SK-N-SH treated with all-trans-retinoic acid at 6 μM for 48 hours (cell line): ENCODE data around the gene PRDM15.

Experiments used
- ARNTL ChIP-seq: fragments of 450-650 bp; formaldehyde crosslinking; IDR thresholded peaks from 2 replicates; pipeline ENCODE4 v1.5.0; 2020; ENCODE audit warnings: low read depth, mild to moderate bottlenecking, moderate library complexity, borderline replicate concordance
- BACH2 ChIP-seq: fragments of 250-450 bp; sonication (Bioruptor Pico); IDR thresholded peaks from 2 replicates; pipeline ENCODE4 v1.9.0; 2021; ENCODE audit warnings: mild to moderate bottlenecking, borderline replicate concordance
- ISL1 ChIP-seq: fragments of 250-450 bp; sonication (Bioruptor Pico); IDR thresholded peaks from 2 replicates; pipeline ENCODE4 v2.1.2; 2022; ENCODE audit warnings: mild to moderate bottlenecking, moderate library complexity
- PPARA ChIP-seq: fragments of 250-450 bp; sonication (Bioruptor Pico); IDR thresholded peaks from 2 replicates; pipeline ENCODE4 v1.5.0; 2020; ENCODE audit warnings: mild to moderate bottlenecking, borderline replicate concordance
- RARB ChIP-seq: fragments of 250-450 bp; sonication (Bioruptor Pico); IDR thresholded peaks from 2 replicates; pipeline ENCODE4 v1.8.0; 2021; ENCODE audit warnings: mild to moderate bottlenecking, moderate library complexity
- ZNF70 ChIP-seq: fragments of 450-650 bp; formaldehyde crosslinking; IDR thresholded peaks from 2 replicates; pipeline ENCODE4 v1.5.0; 2020; ENCODE audit warnings: mild to moderate bottlenecking, moderate library complexity
- ZNF8 ChIP-seq: fragments of 450-650 bp; formaldehyde crosslinking; IDR thresholded peaks from 2 replicates; pipeline ENCODE4 v1.5.0; 2020; ENCODE audit warnings: mild to moderate bottlenecking, moderate library complexity
- TF ChIP-seq, protein P1 (sequence below): fragments of 250-450 bp; sonication (Bioruptor Pico); IDR thresholded peaks from 2 replicates; pipeline ENCODE4 v1.8.0; 2020; ENCODE audit warnings: mild to moderate bottlenecking, moderate library complexity, borderline replicate concordance
- TF ChIP-seq, protein P2 (sequence below): fragments of 250-450 bp; sonication (Bioruptor Pico); IDR thresholded peaks from 2 replicates; pipeline ENCODE4 v1.5.1; 2021; ENCODE audit warnings: mild to moderate bottlenecking, moderate library complexity
- TF ChIP-seq, protein P3 (sequence below): fragments of 250-450 bp; sonication (Bioruptor Pico); IDR thresholded peaks from 2 replicates; pipeline ENCODE4 v1.5.1; 2020; ENCODE audit warnings: low read depth, mild to moderate bottlenecking, moderate library complexity

DNA sequence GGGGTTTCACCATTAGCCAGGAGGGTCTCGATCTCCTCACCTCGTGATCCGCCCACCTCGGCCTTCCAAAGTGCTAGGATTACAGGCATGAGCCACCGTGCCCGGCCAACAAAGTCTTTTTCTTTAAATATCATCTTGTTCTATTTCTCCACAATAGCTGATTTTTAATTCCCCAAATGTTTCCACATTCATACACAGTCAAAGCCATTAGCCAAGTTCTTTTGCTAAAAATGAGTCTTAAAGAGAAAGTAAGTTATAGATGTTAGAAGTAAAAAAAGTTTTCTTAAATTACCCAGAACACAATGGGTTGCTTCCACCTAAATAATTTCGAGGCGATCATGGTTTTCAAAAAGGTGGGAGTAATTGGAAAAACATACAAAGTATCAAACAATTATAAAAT lies 44.0 kb upstream of the PRDM15 start:
- TF ChIP-seq ZNF70 (CRISPR knock-in tag), result no peak
- TF ChIP-seq, protein P1, sequence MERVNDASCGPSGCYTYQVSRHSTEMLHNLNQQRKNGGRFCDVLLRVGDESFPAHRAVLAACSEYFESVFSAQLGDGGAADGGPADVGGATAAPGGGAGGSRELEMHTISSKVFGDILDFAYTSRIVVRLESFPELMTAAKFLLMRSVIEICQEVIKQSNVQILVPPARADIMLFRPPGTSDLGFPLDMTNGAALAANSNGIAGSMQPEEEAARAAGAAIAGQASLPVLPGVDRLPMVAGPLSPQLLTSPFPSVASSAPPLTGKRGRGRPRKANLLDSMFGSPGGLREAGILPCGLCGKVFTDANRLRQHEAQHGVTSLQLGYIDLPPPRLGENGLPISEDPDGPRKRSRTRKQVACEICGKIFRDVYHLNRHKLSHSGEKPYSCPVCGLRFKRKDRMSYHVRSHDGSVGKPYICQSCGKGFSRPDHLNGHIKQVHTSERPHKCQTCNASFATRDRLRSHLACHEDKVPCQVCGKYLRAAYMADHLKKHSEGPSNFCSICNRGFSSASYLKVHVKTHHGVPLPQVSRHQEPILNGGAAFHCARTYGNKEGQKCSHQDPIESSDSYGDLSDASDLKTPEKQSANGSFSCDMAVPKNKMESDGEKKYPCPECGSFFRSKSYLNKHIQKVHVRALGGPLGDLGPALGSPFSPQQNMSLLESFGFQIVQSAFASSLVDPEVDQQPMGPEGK (CRISPR knock-in tag), result no peak
- TF ChIP-seq ARNTL (CRISPR knock-in tag), result no peak
- TF ChIP-seq, protein P2, sequence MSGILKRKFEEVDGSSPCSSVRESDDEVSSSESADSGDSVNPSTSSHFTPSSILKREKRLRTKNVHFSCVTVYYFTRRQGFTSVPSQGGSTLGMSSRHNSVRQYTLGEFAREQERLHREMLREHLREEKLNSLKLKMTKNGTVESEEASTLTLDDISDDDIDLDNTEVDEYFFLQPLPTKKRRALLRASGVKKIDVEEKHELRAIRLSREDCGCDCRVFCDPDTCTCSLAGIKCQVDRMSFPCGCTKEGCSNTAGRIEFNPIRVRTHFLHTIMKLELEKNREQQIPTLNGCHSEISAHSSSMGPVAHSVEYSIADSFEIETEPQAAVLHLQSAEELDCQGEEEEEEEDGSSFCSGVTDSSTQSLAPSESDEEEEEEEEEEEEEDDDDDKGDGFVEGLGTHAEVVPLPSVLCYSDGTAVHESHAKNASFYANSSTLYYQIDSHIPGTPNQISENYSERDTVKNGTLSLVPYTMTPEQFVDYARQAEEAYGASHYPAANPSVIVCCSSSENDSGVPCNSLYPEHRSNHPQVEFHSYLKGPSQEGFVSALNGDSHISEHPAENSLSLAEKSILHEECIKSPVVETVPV (CRISPR knock-in tag), result no peak
- TF ChIP-seq BACH2, result no peak
- TF ChIP-seq ISL1 (CRISPR knock-in tag), result no peak
- TF ChIP-seq ZNF8 (CRISPR knock-in tag), result no peak
- TF ChIP-seq, protein P3, sequence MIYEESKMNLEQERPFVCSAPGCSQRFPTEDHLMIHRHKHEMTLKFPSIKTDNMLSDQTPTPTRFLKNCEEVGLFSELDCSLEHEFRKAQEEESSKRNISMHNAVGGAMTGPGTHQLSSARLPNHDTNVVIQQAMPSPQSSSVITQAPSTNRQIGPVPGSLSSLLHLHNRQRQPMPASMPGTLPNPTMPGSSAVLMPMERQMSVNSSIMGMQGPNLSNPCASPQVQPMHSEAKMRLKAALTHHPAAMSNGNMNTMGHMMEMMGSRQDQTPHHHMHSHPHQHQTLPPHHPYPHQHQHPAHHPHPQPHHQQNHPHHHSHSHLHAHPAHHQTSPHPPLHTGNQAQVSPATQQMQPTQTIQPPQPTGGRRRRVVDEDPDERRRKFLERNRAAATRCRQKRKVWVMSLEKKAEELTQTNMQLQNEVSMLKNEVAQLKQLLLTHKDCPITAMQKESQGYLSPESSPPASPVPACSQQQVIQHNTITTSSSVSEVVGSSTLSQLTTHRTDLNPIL, result no peak
- TF ChIP-seq PPARA (CRISPR knock-in tag), result no peak
- TF ChIP-seq RARB (CRISPR knock-in tag), result no peak
